Activated CD4-positive, alpha-beta T cell treated with anti-CD3 and anti-CD28 coated beads for 36 hours (primary cell): Measurements from ENCODE around the gene KCNIP4. TPM values are rescaled to one million over a fixed set of nuclear protein-coding genes. Genes with fewer than 3 reads are reported as not detected.

ENCODE experiments used
- ATAC-seq: fragments of 200-7000 bp; cut with Tn5 transposase; one replicate; pipeline ENCODE4 v1.10.0; 2021; ENCODE audit warnings: mild to moderate bottlenecking, moderate library complexity
- CTCF ChIA-PET: fragments of 350-600 bp; sonication (Branson Sonifier 250); formaldehyde crosslinking; loops from one replicate; lab custom pipeline; 2021; ENCODE audit warnings: antibody characterized with exemption; lab: Charles Lee
- POLR2A ChIA-PET: fragments of 350-600 bp; sonication (Branson Sonifier 250); formaldehyde crosslinking; loops from one replicate; lab custom pipeline; 2021; ENCODE audit warnings: antibody characterized with exemption, inconsistent platforms; lab: Charles Lee
- DNase-seq: peaks from one replicate; pipeline ENCODE4 v3.0.0-alpha.2; 2020
- H3K27ac Mint-ChIP-seq: one replicate; pipeline ENCODE4 v1.8.0; 2021; ENCODE audit warnings: mixed read lengths
- H3K27me3 Mint-ChIP-seq: one replicate; pipeline ENCODE4 v1.8.0; 2021; ENCODE audit warnings: mixed read lengths
- H3K36me3 Mint-ChIP-seq: one replicate; pipeline ENCODE4 v1.8.0; 2021; ENCODE audit warnings: low read depth, mixed read lengths
- H3K4me1 Mint-ChIP-seq: one replicate; pipeline ENCODE4 v1.8.0; 2021; ENCODE audit warnings: mixed read lengths
- H3K4me3 Mint-ChIP-seq: one replicate; pipeline ENCODE4 v1.8.0; 2021; ENCODE audit warnings: mild to moderate bottlenecking, moderate library complexity, mixed read lengths
- H3K9me3 Mint-ChIP-seq: one replicate; pipeline ENCODE4 v1.8.0; 2021; ENCODE audit warnings: low read depth, mixed read lengths
- intact Hi-C, 2 experiments: fragments of 100-400 bp; cut with DNase I in 1 of 2; cut with micrococcal nuclease in 1 of 2; formaldehyde crosslinking; loops; one replicate each; pipeline versions ENCODE4 v1.14.2 to v1.15.1; 2022 to 2024; cut with DNase I, micrococcal nuclease
- total RNA-seq, 2 experiments: library from RNA; stranded (reverse); gene quantifications; one replicate each; pipeline ENCODE4 v1.2.3, GENCODE V29; 2021

KCNIP4 gene
- total RNA-seq, 2 experiments from 2014 or later, result not detected

DNA sequence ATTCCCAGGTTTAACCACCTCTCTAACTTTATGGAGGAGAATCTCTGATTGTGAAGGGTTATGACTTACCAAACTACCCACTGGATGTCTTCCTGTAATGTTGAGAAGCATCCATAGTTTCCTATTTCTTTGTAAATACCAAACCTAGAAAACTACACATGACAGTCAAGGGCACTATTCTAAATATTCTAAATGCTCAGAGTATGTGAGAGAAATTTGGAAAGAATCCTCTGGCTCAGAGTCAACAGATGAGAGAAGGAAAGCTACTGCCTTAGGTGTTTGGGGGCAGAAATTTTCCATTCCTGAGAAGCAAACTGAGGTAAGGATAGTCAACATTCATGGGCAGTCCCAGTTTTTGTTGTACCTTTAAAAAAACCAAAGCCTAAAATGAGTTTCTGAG lies 155.8 kb downstream of the KCNIP4 start:
- Mint-ChIP-seq H3K27me3 (no peaks in the 10 kb centered on the region), H3K4me3 (no peak overlapping the region)
- intact Hi-C loops, result no loop called here

DNA sequence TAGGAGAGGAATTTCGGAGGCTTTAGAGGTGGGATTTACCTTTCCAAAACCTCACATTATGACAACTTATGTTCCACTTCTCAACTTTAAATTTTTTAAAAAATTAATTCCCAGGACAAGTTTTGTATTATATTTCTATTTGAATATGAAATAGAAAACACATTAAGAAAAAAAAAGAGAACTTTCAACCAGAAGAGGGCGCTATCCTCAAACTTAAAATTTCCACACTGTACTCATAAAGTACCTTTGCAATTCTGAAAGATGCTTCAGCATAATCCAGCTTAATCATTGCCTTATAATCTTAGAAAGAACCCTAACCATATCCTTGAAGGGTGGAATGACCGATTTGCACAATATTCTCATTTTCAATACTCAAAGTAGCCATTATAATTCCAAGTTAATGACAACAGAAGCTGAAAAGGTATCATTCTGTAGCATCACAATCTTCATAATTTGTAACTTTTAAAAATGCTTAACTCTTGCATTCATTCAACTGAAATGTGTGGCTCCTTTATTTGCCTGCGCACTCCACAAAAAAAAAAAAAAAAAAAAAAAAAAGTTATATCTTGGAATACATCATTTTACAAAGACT lies 158.0 kb downstream of the KCNIP4 start:
- H3K27ac Mint-ChIP-seq, result no peak overlapping the region

More for the DNA sequence above, 155.8 kb downstream of the KCNIP4 start:
- Mint-ChIP-seq H3K27ac (no peak overlapping the region), H3K36me3 (no peaks in the 10 kb centered on the region), H3K4me1 (no peaks in the 10 kb centered on the region), H3K9me3 (no peaks in the 10 kb centered on the region)
- ATAC-seq (no peak), DNase-seq (no peak)
- CTCF ChIA-PET, result interaction anchor here (1.7 kb wide), 1 partner anchor 596 kb away, joined by 5 read pairs; no protein-coding TSS in a partner anchor
- POLR2A ChIA-PET, result no interaction called here

DNA sequence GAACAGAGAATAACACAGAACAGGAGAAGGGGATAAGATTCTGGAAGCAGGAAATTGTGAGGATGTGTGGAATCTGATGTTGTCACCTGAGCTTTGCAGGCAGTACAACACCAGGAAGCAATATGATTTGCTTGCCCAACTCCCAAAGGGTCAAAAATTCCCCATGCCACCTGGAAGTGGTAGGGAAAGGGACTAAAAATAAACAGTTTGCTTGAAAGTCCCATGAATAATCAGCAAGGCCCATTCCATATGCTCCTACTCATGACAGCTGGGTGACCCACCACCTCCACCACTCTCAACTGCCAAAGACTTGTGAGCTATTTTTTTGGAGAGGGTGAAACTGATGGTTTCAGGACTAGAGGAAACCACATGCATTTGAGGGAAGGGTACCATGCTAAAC lies 168.4 kb downstream of the KCNIP4 start:
- no peak overlapping the region for H3K4me3 Mint-ChIP-seq
- POLR2A ChIA-PET, result no interaction called here
- intact Hi-C loops, result no loop called here
- CTCF ChIA-PET, result interaction anchor here (0.7 to 1.8 kb wide), 2 partner anchors 12 to 16 kb away, joined by 3 to 9 read pairs; no protein-coding TSS in a partner anchor
- peaks cover 5% of the 10 kb centered on the region for H3K9me3 Mint-ChIP-seq
- no peak for DNase-seq
- H3K27ac Mint-ChIP-seq, result no peak overlapping the region
- H3K36me3 Mint-ChIP-seq, result no peaks in the 10 kb centered on the region
- no peak for ATAC-seq
- no peaks in the 10 kb centered on the region for H3K4me1 Mint-ChIP-seq
- peaks cover 12% of the 10 kb centered on the region for H3K27me3 Mint-ChIP-seq

More for the DNA sequence above, 158.0 kb downstream of the KCNIP4 start:
- intact Hi-C loops, result loop anchor here in 1 of 2 experiments (1.0 kb wide), 1 partner anchor 339 kb away; no protein-coding TSS in a partner anchor
- Mint-ChIP-seq H3K27me3 (no peaks in the 10 kb centered on the region), H3K4me1 (no peaks in the 10 kb centered on the region), H3K9me3 (no peaks in the 10 kb centered on the region), H3K4me3 (no peak overlapping the region), H3K36me3 (no peaks in the 10 kb centered on the region)
- ATAC-seq (no peak), DNase-seq (no peak)
- ChIA-PET POLR2A (interaction anchor here (0.6 kb wide), 1 partner anchor 863 kb away, joined by 3 read pairs; no protein-coding TSS in a partner anchor), CTCF (interaction anchor here (0.6 to 4.5 kb wide), 15 partner anchors 8 to 1345 kb away, joined by 3 to 124 read pairs (median 6); partner anchors contain the start of gene GBA3)

DNA sequence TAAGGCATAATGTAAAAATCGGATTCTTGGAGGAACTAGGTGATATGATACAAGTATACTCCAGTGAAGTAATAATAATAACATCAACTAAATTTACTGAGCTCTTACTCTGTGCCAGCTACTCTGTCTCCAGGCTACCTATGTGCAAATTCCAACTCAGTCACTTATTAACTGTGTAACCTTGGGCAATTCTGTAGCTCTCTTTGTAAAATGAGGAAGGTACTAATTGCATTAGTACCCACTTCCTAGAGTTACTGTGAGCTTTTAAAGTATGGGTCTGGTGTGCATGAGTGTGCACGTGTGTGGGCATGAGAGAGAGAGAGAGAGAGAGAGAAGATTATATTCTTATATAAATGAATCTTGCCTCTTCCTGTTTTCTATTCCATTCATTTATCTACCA lies 169.9 kb downstream of the KCNIP4 start:
- no peak for ATAC-seq
- ChIA-PET POLR2A (no interaction called here), CTCF (interaction anchor here (1.3 to 1.8 kb wide), 2 partner anchors 10 to 11 kb away, joined by 5 to 9 read pairs; no protein-coding TSS in a partner anchor)
- Mint-ChIP-seq H3K4me3 (no peak overlapping the region), H3K27ac (no peak overlapping the region), H3K27me3 (peaks cover 19% of the 10 kb centered on the region), H3K9me3 (peaks cover 5% of the 10 kb centered on the region), H3K4me1 (no peaks in the 10 kb centered on the region), H3K36me3 (no peaks in the 10 kb centered on the region)
- DNase-seq, result no peak
- intact Hi-C loops, result no loop called here

DNA sequence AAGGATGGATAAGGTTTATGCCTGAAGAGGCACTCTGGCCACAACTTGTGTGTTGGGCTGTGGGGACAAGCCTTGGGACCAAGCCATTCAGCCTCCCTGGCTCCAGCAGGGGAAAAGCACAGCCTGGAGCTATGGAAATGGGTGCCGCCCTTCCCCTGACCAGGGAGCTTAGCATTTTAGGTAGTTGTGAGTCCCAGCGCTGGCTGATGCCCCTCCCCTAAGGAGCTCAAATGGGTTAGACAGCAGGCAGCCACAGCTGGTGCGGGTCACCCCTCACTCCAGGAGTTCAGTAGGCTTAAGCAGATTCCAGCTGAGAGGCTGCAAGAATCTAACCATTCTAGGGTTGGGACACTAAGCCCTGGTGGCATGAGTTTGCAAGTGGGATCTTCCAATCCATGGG lies 172.9 kb downstream of the KCNIP4 start:
- CTCF ChIA-PET, result interaction anchor here (1.8 kb wide), 1 partner anchor 14 kb away, joined by 7 read pairs; no protein-coding TSS in a partner anchor

DNA sequence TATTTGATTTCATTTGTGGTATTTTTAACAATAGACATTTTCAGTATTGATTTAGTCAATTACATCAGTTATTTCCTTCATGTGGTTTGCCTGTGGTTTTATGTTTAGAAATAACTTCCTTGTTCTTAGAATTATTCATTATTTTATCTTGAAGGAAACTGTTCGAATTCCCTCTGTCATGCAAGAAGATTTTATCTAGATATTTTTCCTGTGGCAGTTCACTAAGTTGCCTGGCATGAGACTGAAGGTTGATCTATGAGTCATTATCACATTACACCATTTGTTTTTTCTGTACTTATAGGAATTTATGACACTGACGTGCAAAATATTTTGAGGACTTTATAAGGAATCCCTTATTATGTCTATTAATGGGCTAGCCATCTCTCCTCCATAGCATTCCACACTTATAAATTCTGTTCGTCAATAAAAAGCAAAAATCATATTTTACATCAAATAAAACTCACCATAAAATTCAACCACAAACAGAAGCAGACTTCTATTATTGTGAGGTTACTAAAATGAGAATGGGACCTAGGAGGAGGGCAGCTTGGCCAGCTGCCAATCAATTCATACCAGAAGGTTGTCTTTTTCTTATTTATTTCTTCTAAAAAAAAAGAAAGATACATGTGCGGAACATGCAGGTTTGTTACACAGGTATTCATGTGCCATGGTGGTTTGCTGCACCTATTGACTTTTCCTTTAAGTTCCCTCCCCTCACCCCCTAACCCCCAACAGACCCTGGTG lies 179.0 kb downstream of the KCNIP4 start:
- H3K27me3 Mint-ChIP-seq, result peaks cover 13% of the 10 kb centered on the region
- H3K4me3 Mint-ChIP-seq, result no peak overlapping the region
- H3K9me3 Mint-ChIP-seq, result no peaks in the 10 kb centered on the region
- ATAC-seq (no peak), DNase-seq (no peak)
- intact Hi-C loops, result loop anchor here (2.0 to 10.0 kb wide), 3 partner anchors 997 to 1355 kb away; no protein-coding TSS in a partner anchor
- POLR2A ChIA-PET, result no interaction called here
- no peaks in the 10 kb centered on the region for H3K36me3 Mint-ChIP-seq
- H3K4me1 Mint-ChIP-seq, result no peaks in the 10 kb centered on the region
- CTCF ChIA-PET, result interaction anchor here (0.7 to 3.2 kb wide), 4 partner anchors 10 to 996 kb away, joined by 3 to 27 read pairs (median 7); no protein-coding TSS in a partner anchor
- no peak overlapping the region for H3K27ac Mint-ChIP-seq

More for the DNA sequence above, 172.9 kb downstream of the KCNIP4 start:
- H3K4me3 Mint-ChIP-seq, result no peak overlapping the region
- H3K27ac Mint-ChIP-seq, result no peak overlapping the region
- no peaks in the 10 kb centered on the region for H3K4me1 Mint-ChIP-seq
- DNase-seq, result no peak
- peaks cover 17% of the 10 kb centered on the region for H3K27me3 Mint-ChIP-seq
- POLR2A ChIA-PET, result no interaction called here
- H3K9me3 Mint-ChIP-seq, result peaks cover 5% of the 10 kb centered on the region
- intact Hi-C loops, result no loop called here
- ATAC-seq, result no peak
- H3K36me3 Mint-ChIP-seq, result no peaks in the 10 kb centered on the region

DNA sequence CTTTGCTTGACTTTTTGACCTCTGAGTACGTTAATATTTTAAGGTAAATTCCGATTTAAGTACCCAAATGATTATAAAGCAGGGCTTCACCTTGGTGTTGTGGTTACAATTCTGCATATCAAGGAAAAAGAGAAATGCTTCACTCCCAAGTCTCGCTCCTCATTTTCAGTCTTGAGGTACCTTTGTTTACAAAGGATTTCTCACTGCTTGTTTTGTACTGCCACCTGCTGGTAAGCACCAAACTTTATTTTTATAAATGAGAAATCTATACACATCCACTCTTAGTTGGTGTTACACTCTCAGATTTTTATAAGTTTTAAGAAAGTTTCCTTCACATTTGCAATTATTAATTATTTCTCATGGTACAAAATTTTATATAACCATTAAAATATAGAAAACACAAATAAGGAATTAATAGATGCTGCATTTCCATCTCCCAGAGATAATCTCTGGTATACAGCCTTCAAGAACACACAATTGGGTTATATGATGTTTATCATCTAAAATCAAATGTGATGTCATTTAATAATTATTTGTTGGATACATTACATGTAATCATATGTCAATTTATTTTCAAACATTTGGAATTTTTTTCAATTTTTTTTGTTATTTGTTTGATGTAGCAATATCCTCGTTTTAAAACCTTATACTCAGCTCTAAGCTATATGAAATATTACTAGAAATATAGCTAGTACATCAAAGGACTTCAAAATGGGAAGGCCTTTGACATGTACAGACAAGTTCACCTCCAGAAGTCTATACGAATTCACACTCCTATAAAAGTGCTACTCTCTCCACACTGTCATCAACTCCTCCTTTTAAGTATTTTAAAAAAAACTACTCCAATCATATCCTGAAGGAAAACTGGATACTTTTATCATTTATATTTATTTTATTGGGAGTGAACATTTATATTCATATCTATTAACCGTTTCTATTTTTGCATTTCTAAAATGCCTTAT lies 179.9 kb downstream of the KCNIP4 start:
- no peaks in the 10 kb centered on the region for H3K9me3 Mint-ChIP-seq
- no peak for ATAC-seq
- no peaks in the 10 kb centered on the region for H3K36me3 Mint-ChIP-seq
- no peaks in the 10 kb centered on the region for H3K4me1 Mint-ChIP-seq
- H3K27ac Mint-ChIP-seq, result no peak overlapping the region
- intact Hi-C loops, result loop anchor here (1.0 to 10.0 kb wide), 6 partner anchors 256 to 1354 kb away; no protein-coding TSS in a partner anchor
- H3K27me3 Mint-ChIP-seq, result peaks cover 9% of the 10 kb centered on the region
- POLR2A ChIA-PET, result no interaction called here
- CTCF ChIA-PET, result interaction anchor here (0.6 to 3.2 kb wide), 8 partner anchors 11 to 1081 kb away, joined by 3 to 27 read pairs (median 6); no protein-coding TSS in a partner anchor
- H3K4me3 Mint-ChIP-seq, result no peak overlapping the region
- peak; percentile 11 for DNase-seq

DNA sequence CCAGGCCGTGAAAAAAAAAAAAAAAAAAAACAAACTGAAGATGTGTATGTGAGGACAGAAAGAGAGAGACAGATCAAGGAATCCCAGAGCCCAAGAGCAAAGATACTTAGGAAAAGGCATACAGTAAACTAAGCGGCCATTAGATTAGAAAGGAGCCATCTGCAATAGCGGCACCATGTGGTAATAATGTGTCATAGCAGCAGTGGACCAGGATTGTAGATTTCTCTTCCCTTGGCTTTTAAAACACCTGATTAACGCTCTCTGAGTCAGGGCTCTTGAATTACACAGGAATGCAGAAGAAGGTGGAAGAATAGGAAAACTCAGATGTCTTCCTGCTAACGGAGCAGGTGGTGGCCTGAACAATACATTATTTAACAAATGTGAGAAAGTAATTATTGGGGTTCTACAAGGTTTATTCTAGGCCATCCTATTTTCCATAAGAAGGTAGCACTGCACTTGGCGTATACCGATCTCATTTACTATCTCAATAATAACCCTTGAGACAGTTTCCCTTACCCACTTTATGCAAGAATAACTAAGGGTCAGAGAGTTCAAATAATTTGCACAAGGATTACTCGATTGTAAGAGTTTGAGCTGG lies 182.7 kb downstream of the KCNIP4 start:
- no peak overlapping the region for H3K27ac Mint-ChIP-seq
- peaks cover 7% of the 10 kb centered on the region for H3K27me3 Mint-ChIP-seq
- DNase-seq, result peak; percentile 46
- ChIA-PET POLR2A (no interaction called here), CTCF (interaction anchor here (0.6 to 3.2 kb wide), 7 partner anchors 12 to 1074 kb away, joined by 3 to 27 read pairs (median 4); no protein-coding TSS in a partner anchor)
- H3K4me3 Mint-ChIP-seq, result no peak overlapping the region
- no peaks in the 10 kb centered on the region for H3K36me3 Mint-ChIP-seq
- intact Hi-C loops, result loop anchor here in 1 of 2 experiments (2.0 to 10.0 kb wide), 3 partner anchors 253 to 1351 kb away; no protein-coding TSS in a partner anchor
- H3K4me1 Mint-ChIP-seq, result no peaks in the 10 kb centered on the region
- no peak for ATAC-seq
- H3K9me3 Mint-ChIP-seq, result no peaks in the 10 kb centered on the region

DNA sequence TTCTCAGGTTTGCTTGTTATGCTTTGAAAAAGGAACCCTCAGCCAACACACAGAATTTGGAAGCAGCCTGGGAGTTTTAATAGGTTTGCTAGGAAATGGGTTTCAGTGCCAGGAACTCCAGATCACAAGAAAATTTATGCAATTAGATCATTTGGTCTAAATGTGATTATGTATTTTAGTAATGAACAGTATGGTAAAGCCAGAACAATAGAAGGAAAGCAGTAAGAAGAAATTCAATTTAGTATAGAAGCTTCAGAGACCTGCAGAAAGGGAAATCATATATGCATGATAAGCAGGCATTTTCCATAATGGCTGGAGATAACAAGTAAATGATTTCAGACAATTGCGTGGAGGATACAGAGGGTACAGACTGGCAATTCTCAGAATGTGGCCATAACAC lies 184.7 kb downstream of the KCNIP4 start:
- Mint-ChIP-seq H3K9me3 (no peaks in the 10 kb centered on the region), H3K4me1 (no peaks in the 10 kb centered on the region), H3K27ac (no peak overlapping the region), H3K27me3 (peaks cover 7% of the 10 kb centered on the region), H3K36me3 (no peaks in the 10 kb centered on the region), H3K4me3 (no peak overlapping the region)
- no peak for DNase-seq
- ChIA-PET CTCF (interaction anchor here (0.8 to 1.9 kb wide), 5 partner anchors 11 to 991 kb away, joined by 3 to 8 read pairs (median 3); no protein-coding TSS in a partner anchor), POLR2A (no interaction called here)
- intact Hi-C loops, result loop anchor here in 1 of 2 experiments (10.0 kb wide), 1 partner anchor 1349 kb away; no protein-coding TSS in a partner anchor
- no peak for ATAC-seq

DNA sequence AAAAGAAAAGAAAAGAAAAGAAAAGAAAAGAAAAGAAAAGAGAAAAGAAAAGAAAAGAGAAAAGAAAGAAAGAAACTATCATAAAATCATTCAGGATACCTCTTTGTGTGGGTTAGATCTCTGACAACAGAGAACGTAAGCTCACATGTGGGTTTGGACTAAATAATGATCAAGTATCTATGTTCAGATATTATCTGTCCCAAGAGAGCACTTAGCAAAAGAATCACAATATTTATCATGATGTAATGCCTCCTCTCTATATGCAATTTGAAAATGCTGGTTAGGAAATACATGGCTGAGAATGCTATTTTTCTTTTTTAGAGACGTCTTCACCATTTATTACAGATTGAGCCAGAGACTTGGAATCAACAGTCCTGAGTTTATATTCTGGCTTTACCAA lies 191.3 kb downstream of the KCNIP4 start:
- ChIA-PET POLR2A (no interaction called here), CTCF (interaction anchor here (0.7 to 1.1 kb wide), 2 partner anchors 13 to 240 kb away, joined by 3 read pairs; no protein-coding TSS in a partner anchor)
- H3K27me3 Mint-ChIP-seq, result peaks cover 2% of the 10 kb centered on the region
- DNase-seq (no peak), ATAC-seq (no peak)
- no peak overlapping the region for H3K4me3 Mint-ChIP-seq
- no peak overlapping the region for H3K27ac Mint-ChIP-seq
- H3K9me3 Mint-ChIP-seq, result no peaks in the 10 kb centered on the region
- H3K4me1 Mint-ChIP-seq, result no peaks in the 10 kb centered on the region
- no peaks in the 10 kb centered on the region for H3K36me3 Mint-ChIP-seq
- intact Hi-C loops, result no loop called here
